ENCODE measurements around the gene CENPP. TPM values are rescaled to one million over a fixed set of nuclear protein-coding genes. Genes with fewer than 3 reads are reported as not detected.

Gene CENPP
- total RNA-seq, 1 experiment from 2014 or later = 15.6 TPM

DNA sequence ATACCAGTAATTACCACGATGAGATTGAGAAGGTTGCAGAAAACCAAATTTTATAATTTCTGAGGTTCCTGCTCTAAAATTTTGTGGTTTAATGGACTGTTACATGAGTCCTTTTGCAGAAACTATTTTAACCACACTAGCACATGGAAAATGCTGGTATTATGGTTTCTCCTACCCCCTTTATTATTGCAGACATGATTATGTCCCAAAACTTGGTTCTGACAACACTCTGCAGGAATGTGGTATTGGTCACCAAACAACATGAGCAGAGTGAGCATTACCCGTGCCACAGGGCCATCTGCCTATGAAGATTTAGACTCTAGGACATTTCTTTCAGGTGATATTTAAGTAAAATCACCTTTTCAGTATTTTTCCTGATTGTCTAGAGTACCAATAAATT, 212.8 kb downstream of the CENPP start:
- ChIA-PET POLR2A (ENCODE audit: low non-redundant PET) (no interaction called here), CTCF (no interaction called here)
- no peak for DNase-seq (ENCODE audit: low spot score)
- intact Hi-C loops (cut with micrococcal nuclease; ENCODE audit: unreplicated experiment) = no loop called here
- Histone ChIP-seq H3K27ac (ENCODE audit: low read depth, low read length, poor library complexity, severe bottlenecking) (no peak overlapping the region), H3K9me3 (ENCODE audit: low read depth, low read length, poor library complexity, severe bottlenecking) (no peaks in the 10 kb centered on the region), H3K4me3 (ENCODE audit: low read depth, low read length, poor library complexity, severe bottlenecking) (no peak overlapping the region), H3K4me1 (ENCODE audit: insufficient read depth, low read length, poor library complexity, severe bottlenecking) (peaks cover 12% of the 10 kb centered on the region), H3K36me3 (ENCODE audit: insufficient read depth, low read length, poor library complexity, severe bottlenecking) (no peaks in the 10 kb centered on the region), H3K27me3 (replicated peaks; ENCODE audit: insufficient read depth, low read depth, low read length, poor library complexity) (no peaks in the 10 kb centered on the region)
- no peak for TF ChIP-seq EZH2 (IDR thresholded peaks at IDR 0.05; ENCODE audit: borderline replicate concordance, low read depth, low read length, poor library complexity, severe bottlenecking)
- TF ChIP-seq, protein P1, sequence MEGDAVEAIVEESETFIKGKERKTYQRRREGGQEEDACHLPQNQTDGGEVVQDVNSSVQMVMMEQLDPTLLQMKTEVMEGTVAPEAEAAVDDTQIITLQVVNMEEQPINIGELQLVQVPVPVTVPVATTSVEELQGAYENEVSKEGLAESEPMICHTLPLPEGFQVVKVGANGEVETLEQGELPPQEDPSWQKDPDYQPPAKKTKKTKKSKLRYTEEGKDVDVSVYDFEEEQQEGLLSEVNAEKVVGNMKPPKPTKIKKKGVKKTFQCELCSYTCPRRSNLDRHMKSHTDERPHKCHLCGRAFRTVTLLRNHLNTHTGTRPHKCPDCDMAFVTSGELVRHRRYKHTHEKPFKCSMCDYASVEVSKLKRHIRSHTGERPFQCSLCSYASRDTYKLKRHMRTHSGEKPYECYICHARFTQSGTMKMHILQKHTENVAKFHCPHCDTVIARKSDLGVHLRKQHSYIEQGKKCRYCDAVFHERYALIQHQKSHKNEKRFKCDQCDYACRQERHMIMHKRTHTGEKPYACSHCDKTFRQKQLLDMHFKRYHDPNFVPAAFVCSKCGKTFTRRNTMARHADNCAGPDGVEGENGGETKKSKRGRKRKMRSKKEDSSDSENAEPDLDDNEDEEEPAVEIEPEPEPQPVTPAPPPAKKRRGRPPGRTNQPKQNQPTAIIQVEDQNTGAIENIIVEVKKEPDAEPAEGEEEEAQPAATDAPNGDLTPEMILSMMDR (conservative IDR thresholded peaks at IDR 0.05; ENCODE audit: low read depth, low read length) = no peak
- no TSS peak for BruUV-seq (replicated peaks)

DNA sequence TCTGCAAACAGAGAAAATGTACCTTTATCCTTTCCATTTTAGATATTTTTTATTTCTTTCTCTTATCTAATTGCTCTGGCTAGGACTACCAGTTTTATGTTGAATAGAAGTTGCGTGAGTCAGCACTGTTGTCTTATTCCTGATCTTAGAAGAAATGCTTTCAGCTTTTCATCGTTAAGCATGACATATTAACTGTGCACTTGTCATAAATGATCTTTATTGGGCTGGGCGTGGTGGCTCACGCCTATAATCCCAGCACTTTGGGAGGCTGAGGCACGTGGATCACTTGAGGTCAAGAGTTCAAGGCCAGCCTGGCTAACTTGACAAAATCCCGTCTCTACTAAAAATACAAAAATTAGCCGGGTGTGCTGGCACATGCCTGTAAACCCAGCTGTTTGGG, 218.2 kb downstream of the CENPP start:
- no peaks in the 10 kb centered on the region for H3K27me3 ChIP-seq (replicated peaks; ENCODE audit: insufficient read depth, low read depth, low read length, poor library complexity)
- TF ChIP-seq, protein P1 (conservative IDR thresholded peaks at IDR 0.05; ENCODE audit: low read depth, low read length) = no peak
- TF ChIP-seq EZH2 (IDR thresholded peaks at IDR 0.05; ENCODE audit: borderline replicate concordance, low read depth, low read length, poor library complexity, severe bottlenecking) = no peak
- H3K4me1 ChIP-seq (ENCODE audit: insufficient read depth, low read length, poor library complexity, severe bottlenecking) = no peaks in the 10 kb centered on the region
- ChIA-PET CTCF (no interaction called here), POLR2A (ENCODE audit: low non-redundant PET) (interaction anchor here (0.6 kb wide), 1 partner anchor 929 kb away, joined by 14 read pairs; no protein-coding TSS in a partner anchor)
- no peak for DNase-seq (ENCODE audit: low spot score)
- no peak overlapping the region for H3K27ac ChIP-seq (ENCODE audit: low read depth, low read length, poor library complexity, severe bottlenecking)
- H3K4me3 ChIP-seq (ENCODE audit: low read depth, low read length, poor library complexity, severe bottlenecking) = no peak overlapping the region
- H3K9me3 ChIP-seq (ENCODE audit: low read depth, low read length, poor library complexity, severe bottlenecking) = no peaks in the 10 kb centered on the region
- intact Hi-C loops (cut with micrococcal nuclease; ENCODE audit: unreplicated experiment) = no loop called here
- H3K36me3 ChIP-seq (ENCODE audit: insufficient read depth, low read length, poor library complexity, severe bottlenecking) = no peaks in the 10 kb centered on the region
- BruUV-seq (replicated peaks) = no TSS peak

DNA sequence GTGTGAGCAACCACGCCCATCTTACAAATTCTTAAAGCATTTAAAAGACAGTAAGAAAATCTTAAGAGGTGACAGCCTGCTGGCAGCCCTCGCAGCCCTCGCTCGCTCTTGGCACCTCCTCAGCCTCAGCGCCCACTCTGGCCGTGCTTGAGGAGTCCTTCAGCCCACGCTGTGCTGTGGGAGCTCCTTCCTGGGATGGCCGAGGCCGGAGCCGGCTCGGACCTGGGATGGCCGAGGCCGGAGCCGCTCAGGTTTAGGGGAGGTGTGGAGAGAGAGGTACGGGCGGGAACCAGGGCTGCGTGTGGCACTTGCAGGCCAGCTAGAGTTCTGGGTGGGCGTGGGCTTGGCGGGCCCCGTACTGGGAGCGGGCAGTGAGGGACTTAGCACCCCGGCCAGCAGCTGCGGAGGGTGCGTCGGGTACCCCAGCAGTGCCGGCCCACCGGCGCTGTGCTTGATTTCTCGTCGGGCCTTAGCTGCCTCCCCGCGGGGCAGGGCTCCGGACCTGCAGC, 219.3 kb downstream of the CENPP start:
- intact Hi-C loops (cut with micrococcal nuclease; ENCODE audit: unreplicated experiment) = no loop called here
- Histone ChIP-seq H3K27ac (ENCODE audit: low read depth, low read length, poor library complexity, severe bottlenecking) (no peak overlapping the region), H3K27me3 (replicated peaks; ENCODE audit: insufficient read depth, low read depth, low read length, poor library complexity) (no peaks in the 10 kb centered on the region), H3K4me3 (ENCODE audit: low read depth, low read length, poor library complexity, severe bottlenecking) (no peak overlapping the region), H3K9me3 (ENCODE audit: low read depth, low read length, poor library complexity, severe bottlenecking) (no peaks in the 10 kb centered on the region), H3K36me3 (ENCODE audit: insufficient read depth, low read length, poor library complexity, severe bottlenecking) (no peaks in the 10 kb centered on the region), H3K4me1 (ENCODE audit: insufficient read depth, low read length, poor library complexity, severe bottlenecking) (no peaks in the 10 kb centered on the region)
- CTCF ChIA-PET = no interaction called here
- TF ChIP-seq, protein P1 (conservative IDR thresholded peaks at IDR 0.05; ENCODE audit: low read depth, low read length) = no peak
- no peak for TF ChIP-seq EZH2 (IDR thresholded peaks at IDR 0.05; ENCODE audit: borderline replicate concordance, low read depth, low read length, poor library complexity, severe bottlenecking)
- DNase-seq (ENCODE audit: low spot score) = no peak
- BruUV-seq (replicated peaks) = no TSS peak
- POLR2A ChIA-PET (ENCODE audit: low non-redundant PET) = no interaction called here

Data from A673 (cell line).